HCT116 (cell line): ENCODE data around the gene DENND10. TPM values are rescaled to one million over a fixed set of nuclear protein-coding genes. Genes with fewer than 3 reads are reported as not detected.

Experiments used
- ATAC-seq: fragments of 200-7000 bp; cut with Tn5 transposase; 2 replicates; pipeline ENCODE4 v1.9.1; 2020; ENCODE audit warnings: mild to moderate bottlenecking, moderate library complexity
- BruUV-seq: library from RNA; stranded (reverse); fragments of 400-500 nt; replicated peaks from 2 replicates; lab custom pipeline; 2021; lab: Mats Ljungman, UMichigan
- CTCF ChIA-PET: fragments of 300-600 bp; sonication (Branson Sonifier 250); formaldehyde crosslinking; loops from one replicate; lab custom pipeline; 2021; ENCODE audit warnings: antibody characterized with exemption; lab: Charles Lee
- POLR2A ChIA-PET: fragments of 300-600, 350-600 bp; sonication (Branson Sonifier 250); formaldehyde crosslinking; loops from one replicate; lab custom pipeline; 2021; ENCODE audit warnings: antibody characterized with exemption; lab: Charles Lee
- RAD21 ChIA-PET, 2 experiments: fragments of 300-600 bp; sonication (Branson Sonifier 250); formaldehyde crosslinking; loops; one replicate each; lab custom pipeline; 2023; ENCODE audit warnings: low total read pairs in 2 of 2; ENCODE audit not compliant: uncharacterized antibody in 2 of 2, unreplicated experiment in 2 of 2, low non-redundant PET in 1 of 2; lab: Charles Lee
- DNase-seq: peaks from one replicate; pipeline ENCODE4 v3.0.0-alpha.2; 2010; ENCODE audit warnings: low read depth, low spot score
- H2AFZ ChIP-seq: fragments of 200-600 bp; shearing (Covaris generic), sonication (generic); 2 replicates; pipeline ENCODE4 v1.6.1; 2017; ENCODE audit warnings: low read depth, mixed run types, mixed read lengths, antibody characterized with exemption, low read length; ENCODE audit not compliant: poor library complexity, severe bottlenecking
- H3K27ac ChIP-seq: 2 replicates; pipeline ENCODE4 v1.5.1; 2012; ENCODE audit warnings: low read depth, low read length
- H3K27me3 ChIP-seq: fragments of 200-600 bp; sonication (generic); 2 replicates; pipeline ENCODE4 v1.6.1; 2016; ENCODE audit warnings: mixed run types, low read length, mixed read lengths; ENCODE audit not compliant: insufficient read depth
- H3K36me3 ChIP-seq, 2 experiments: fragments of 200-500 bp in 1 of 2; fragments of 200-600 bp in 1 of 2; sonication (Bioruptor generic) in 1 of 2; sonication (generic) in 1 of 2; 2 replicates each; pipeline versions ENCODE4 v1.5.1 to v1.6.1; 2014 to 2016; ENCODE audit warnings: low read length in 2 of 2, inconsistent platforms in 1 of 2, mixed read lengths in 1 of 2, mixed run types in 1 of 2; ENCODE audit not compliant: insufficient read depth in 2 of 2, control insufficient read depth in 1 of 2
- H3K4me1 ChIP-seq, 2 experiments: fragments of 200-600 bp in 1 of 2; sonication (generic) in 1 of 2; 2 replicates each; pipeline versions ENCODE4 v1.5.1 to v1.6.1; 2012 to 2017; ENCODE audit warnings: low read length in 2 of 2, inconsistent platforms in 1 of 2, mild to moderate bottlenecking in 1 of 2, mixed read lengths in 1 of 2, mixed run types in 1 of 2, moderate library complexity in 1 of 2; ENCODE audit not compliant: insufficient read depth in 2 of 2, control insufficient read depth in 1 of 2
- H3K4me2 ChIP-seq: fragments of 200-600 bp; sonication (generic); 2 replicates; pipeline ENCODE4 v1.6.1; 2017; ENCODE audit warnings: mixed run types, low read length, mixed read lengths
- H3K4me3 ChIP-seq, 2 experiments: fragments of 200-600 bp in 1 of 2; sonication (generic) in 1 of 2; replicated peaks in 1 of 2; 2 replicates each; pipeline ENCODE4 v1.5.1; 2011 to 2016; ENCODE audit warnings: low read length in 2 of 2, control low read depth in 1 of 2, low read depth in 1 of 2, mild to moderate bottlenecking in 1 of 2, mixed read lengths in 1 of 2, mixed run types in 1 of 2
- H3K79me2 ChIP-seq: fragments of 200-600 bp; sonication (generic); 2 replicates; pipeline ENCODE4 v1.6.1; 2017; ENCODE audit warnings: mild to moderate bottlenecking, mixed run types, low read length, moderate library complexity, mixed read lengths; ENCODE audit not compliant: insufficient read depth
- H3K9ac ChIP-seq: fragments of 200-600 bp; sonication (generic); 2 replicates; pipeline ENCODE4 v1.6.1; 2016; ENCODE audit warnings: low read length, mixed read lengths
- H3K9me2 ChIP-seq: fragments of 200-600 bp; sonication (generic), shearing (Covaris generic); 2 replicates; pipeline ENCODE4 v1.6.1; 2017; ENCODE audit warnings: mixed run types, mild to moderate bottlenecking, moderate library complexity; ENCODE audit not compliant: insufficient read depth
- H3K9me3 ChIP-seq, 2 experiments: fragments of 200-500 bp in 1 of 2; fragments of 200-600 bp in 1 of 2; sonication (Bioruptor generic) in 1 of 2; sonication (generic) in 1 of 2; 2 replicates each; pipeline ENCODE4 v1.6.1; 2014 to 2017; ENCODE audit warnings: low read length in 2 of 2, mixed read lengths in 2 of 2, inconsistent platforms in 1 of 2, low read depth in 1 of 2, mild to moderate bottlenecking in 1 of 2, mixed run types in 1 of 2, moderate library complexity in 1 of 2; ENCODE audit not compliant: control insufficient read depth in 1 of 2, insufficient read depth in 1 of 2
- H4K20me1 ChIP-seq: fragments of 200-600 bp; sonication (generic), shearing (Covaris generic); 2 replicates; pipeline ENCODE4 v1.6.1; 2017; ENCODE audit warnings: mixed run types, mild to moderate bottlenecking, moderate library complexity; ENCODE audit not compliant: insufficient read depth
- EGR1 ChIP-seq: IDR thresholded peaks from 2 replicates; pipeline ENCODE4 v1.6.1; 2012; ENCODE audit warnings: low read depth
- EZH2 ChIP-seq: fragments of 200-600 bp; sonication (generic); IDR thresholded peaks from 2 replicates; pipeline ENCODE4 v1.6.1; 2017; ENCODE audit warnings: antibody characterized with exemption, mixed run types
- EZH2phosphoT487 ChIP-seq: fragments of 200-600 bp; IDR thresholded peaks from 2 replicates; pipeline ENCODE4 v1.6.1; 2018; ENCODE audit warnings: antibody characterized with exemption, borderline replicate concordance
- FOSL1 ChIP-seq: IDR thresholded peaks from 2 replicates; pipeline ENCODE4 v1.6.1; 2012; ENCODE audit warnings: low read depth
- JUND ChIP-seq: IDR thresholded peaks from 2 replicates; pipeline ENCODE4 v1.6.1; 2012
- RAD21 ChIP-seq: IDR thresholded peaks from 2 replicates; pipeline ENCODE4 v1.6.1; 2012; ENCODE audit warnings: low read depth, mild to moderate bottlenecking
- SP1 ChIP-seq: IDR thresholded peaks from 2 replicates; pipeline ENCODE4 v1.6.1; 2012; ENCODE audit warnings: low read depth
- SRF ChIP-seq: IDR thresholded peaks from 2 replicates; pipeline ENCODE4 v1.6.1; 2012; ENCODE audit warnings: low read depth
- YY1 ChIP-seq: IDR thresholded peaks from 2 replicates; pipeline ENCODE4 v1.6.1; 2011; ENCODE audit warnings: low read length, low read depth, moderate library complexity, mild to moderate bottlenecking; ENCODE audit not compliant: insufficient replicate concordance; ENCODE audit errors: extremely low read depth
- intact Hi-C: fragments of 100-400 bp; cut with micrococcal nuclease; formaldehyde crosslinking; loops from 2 replicates; pipeline ENCODE4 v1.10.0; 2022
- total RNA-seq: library from RNA; stranded (reverse); gene quantifications from one replicate; pipeline ENCODE4 v1.2.1, GENCODE V29; 2021; ENCODE audit not compliant: unreplicated experiment
- TF ChIP-seq, protein P1 (sequence below): IDR thresholded peaks from 2 replicates; pipeline ENCODE4 v1.6.1; 2011; ENCODE audit warnings: mild to moderate bottlenecking, low read length, moderate library complexity; ENCODE audit not compliant: insufficient replicate concordance; ENCODE audit errors: extremely low read depth
- TF ChIP-seq, protein P2 (sequence below): IDR thresholded peaks from 2 replicates; pipeline ENCODE4 v1.6.1; 2012

The DENND10 gene
- total RNA-seq, 1 experiment from 2014 or later: 47.5 TPM

DNA sequence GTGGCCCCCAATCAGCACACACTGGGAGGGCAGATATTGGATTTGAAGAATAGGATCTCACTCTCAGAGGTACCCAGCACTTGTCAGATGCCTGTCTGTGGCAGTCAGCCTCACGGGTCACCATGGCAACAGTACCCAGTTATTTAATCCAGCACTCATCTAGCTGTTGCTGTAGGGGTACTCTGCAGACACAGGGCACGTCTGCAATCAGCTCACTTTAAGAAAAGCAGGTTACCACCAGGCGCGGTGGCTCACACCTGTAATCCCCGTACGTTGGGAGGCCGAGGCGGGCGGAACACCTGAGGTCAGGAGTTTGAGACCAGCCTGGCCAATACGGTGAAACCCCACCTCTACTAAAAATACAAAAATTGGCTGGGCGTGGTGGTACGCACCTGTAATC lies 49.7 kb downstream of the DENND10 start:
- CTCF ChIA-PET: no interaction called here
- no peak for TF ChIP-seq SRF
- no peak for TF ChIP-seq EGR1
- TF ChIP-seq, protein P1, sequence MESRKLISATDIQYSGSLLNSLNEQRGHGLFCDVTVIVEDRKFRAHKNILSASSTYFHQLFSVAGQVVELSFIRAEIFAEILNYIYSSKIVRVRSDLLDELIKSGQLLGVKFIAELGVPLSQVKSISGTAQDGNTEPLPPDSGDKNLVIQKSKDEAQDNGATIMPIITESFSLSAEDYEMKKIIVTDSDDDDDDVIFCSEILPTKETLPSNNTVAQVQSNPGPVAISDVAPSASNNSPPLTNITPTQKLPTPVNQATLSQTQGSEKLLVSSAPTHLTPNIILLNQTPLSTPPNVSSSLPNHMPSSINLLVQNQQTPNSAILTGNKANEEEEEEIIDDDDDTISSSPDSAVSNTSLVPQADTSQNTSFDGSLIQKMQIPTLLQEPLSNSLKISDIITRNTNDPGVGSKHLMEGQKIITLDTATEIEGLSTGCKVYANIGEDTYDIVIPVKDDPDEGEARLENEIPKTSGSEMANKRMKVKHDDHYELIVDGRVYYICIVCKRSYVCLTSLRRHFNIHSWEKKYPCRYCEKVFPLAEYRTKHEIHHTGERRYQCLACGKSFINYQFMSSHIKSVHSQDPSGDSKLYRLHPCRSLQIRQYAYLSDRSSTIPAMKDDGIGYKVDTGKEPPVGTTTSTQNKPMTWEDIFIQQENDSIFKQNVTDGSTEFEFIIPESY: no peak
- no peak for TF ChIP-seq SP1
- no peak for TF ChIP-seq RAD21
- TF ChIP-seq, protein P2, sequence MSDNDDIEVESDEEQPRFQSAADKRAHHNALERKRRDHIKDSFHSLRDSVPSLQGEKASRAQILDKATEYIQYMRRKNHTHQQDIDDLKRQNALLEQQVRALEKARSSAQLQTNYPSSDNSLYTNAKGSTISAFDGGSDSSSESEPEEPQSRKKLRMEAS: no peak
- no peak for TF ChIP-seq EZH2phosphoT487
- Histone ChIP-seq H3K79me2 (no peaks in the 10 kb centered on the region), H3K27me3 (no peaks in the 10 kb centered on the region), H3K9ac (no peak overlapping the region), H3K9me3 (no peaks in the 10 kb centered on the region), H3K4me1 (no peaks in the 10 kb centered on the region), H3K9me2 (no peaks in the 10 kb centered on the region), H3K36me3 (peaks cover 52 to 59% of the 10 kb centered on the region in 2 experiments), H3K27ac (no peak overlapping the region), H3K4me3 (no peak overlapping the region), H3K4me2 (no peak overlapping the region), H2AFZ (no peak overlapping the region), H4K20me1 (no peaks in the 10 kb centered on the region)
- BruUV-seq: no TSS peak
- POLR2A ChIA-PET: no interaction called here
- no peak for DNase-seq
- ATAC-seq: no peak
- intact Hi-C loops: no loop called here
- RAD21 ChIA-PET: no interaction called here

DNA sequence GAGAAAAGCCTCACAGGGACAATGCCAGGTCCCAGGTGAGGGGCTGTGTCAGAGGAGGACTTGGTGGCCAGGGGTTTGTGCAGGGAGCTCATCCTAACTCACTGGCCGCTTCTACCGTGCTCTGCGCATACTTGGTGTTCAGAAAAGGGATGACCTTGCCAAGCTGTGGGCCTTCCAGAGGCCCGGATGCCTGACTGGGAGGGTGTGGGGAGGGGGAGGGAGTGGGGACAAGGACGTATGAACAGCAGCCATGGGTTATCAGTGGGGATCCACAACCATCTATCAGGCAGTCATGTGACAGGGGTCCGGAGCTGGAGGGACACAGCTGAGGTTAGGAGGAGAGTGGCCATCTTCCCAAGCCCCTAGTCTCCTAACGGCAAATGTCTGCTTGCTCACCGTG lies 55.4 kb downstream of the DENND10 start:
- intact Hi-C loops: no loop called here
- Histone ChIP-seq H3K4me1 (peaks cover 0 to 4% of the 10 kb centered on the region in 2 experiments; a peak in 3 of 4 replicates), H3K9me3 (no peaks in the 10 kb centered on the region), H3K79me2 (peaks cover 17% of the 10 kb centered on the region), H3K27ac (no peak overlapping the region), H3K9ac (no peak overlapping the region), H2AFZ (no peak overlapping the region), H4K20me1 (no peaks in the 10 kb centered on the region), H3K36me3 (peaks cover 36 to 76% of the 10 kb centered on the region in 2 experiments), H3K9me2 (no peaks in the 10 kb centered on the region), H3K27me3 (no peaks in the 10 kb centered on the region), H3K4me2 (no peak overlapping the region), H3K4me3 (no peak overlapping the region)
- ChIA-PET RAD21 (no interaction called here), CTCF (no interaction called here), POLR2A (no interaction called here)
- DNase-seq (no peak), ATAC-seq (no peak)
- no TSS peak for BruUV-seq
- TF ChIP-seq EZH2 (no peak), FOSL1 (no peak), SRF (no peak), RAD21 (no peak), JUND (no peak), YY1 (no peak)
- TF ChIP-seq, protein P2: no peak
